GM18511 (cell line): ENCODE results near the gene SBF2.

ENCODE experiments used
- ATAC-seq: cut with Tn5 transposase; IDR thresholded peaks from one replicate; pipeline ENCODE4 v1.9.1; 2021; ENCODE audit warnings: mild to moderate bottlenecking, moderate library complexity; ENCODE audit not compliant: unreplicated experiment

The SBF2 gene

GRCh38 chr11:10302359-10302743 is 8.3 kb upstream of the SBF2 start:
- ATAC-seq: no peak

GRCh38 chr11:10301656-10302358 is 7.8 kb upstream of the SBF2 start:
- ATAC-seq: no peak

GRCh38 chr11:10298342-10298741 is 4.3 kb upstream of the SBF2 start:
- peak; percentile 90 for ATAC-seq

GRCh38 chr11:10295064-10295901 is 1.3 kb upstream of the SBF2 start:
- no peak for ATAC-seq

- ATAC-seq: no peak
Measured at GRCh38 chr11:10294290-10294953, 403 bp upstream of the SBF2 start.

GRCh38 chr11:10291801-10292638 is 2.0 kb downstream of the SBF2 start:
- ATAC-seq: no peak

- no peak for ATAC-seq
Measured at GRCh38 chr11:10289765-10290380, 4.1 kb downstream of the SBF2 start.

GRCh38 chr11:10288881-10289764 is 4.9 kb downstream of the SBF2 start:
- ATAC-seq: no peak

- ATAC-seq: no peak
Measured at GRCh38 chr11:10287766-10288715, 6.0 kb downstream of the SBF2 start.

GRCh38 chr11:10287140-10287539 is 6.9 kb downstream of the SBF2 start:
- no peak for ATAC-seq

- no peak for ATAC-seq
Measured at GRCh38 chr11:10285148-10285802, 8.7 kb downstream of the SBF2 start.

GRCh38 chr11:10283991-10284390 is 10.0 kb downstream of the SBF2 start:
- no peak for ATAC-seq

- no peak for ATAC-seq
Measured at GRCh38 chr11:10282117-10282516, 11.9 kb downstream of the SBF2 start.

- ATAC-seq: no peak
Measured at GRCh38 chr11:10275714-10276113, 18.3 kb downstream of the SBF2 start.

- no peak for ATAC-seq
Measured at GRCh38 chr11:10274726-10275125, 19.3 kb downstream of the SBF2 start.

- ATAC-seq: no peak
Measured at GRCh38 chr11:10273738-10274137, 20.3 kb downstream of the SBF2 start.

GRCh38 chr11:10272132-10272531 is 21.9 kb downstream of the SBF2 start:
- ATAC-seq: no peak
